Thoracic aorta (tissue), 2 donors: ENCODE results near the gene FZD10. TPM values are rescaled to one million over a fixed set of nuclear protein-coding genes. Genes with fewer than 3 reads are reported as not detected.

Source experiments
- ATAC-seq: fragments of 150-250 bp; one replicate; pipeline ENCODE4 v1.8.0; 2017; ENCODE audit warnings: low read depth; ENCODE audit not compliant: insufficient number of reproducible peaks, low FRiP score
- DNase-seq: peaks from one replicate; pipeline ENCODE4 v3.0.0-alpha.2; 2020; ENCODE audit warnings: low spot score
- H3K27ac ChIP-seq, 2 donors: fragments of 200-600 bp; sonication (generic); 1 replicate in 1 of 2; 2 replicates in 1 of 2; pipeline ENCODE4 v1.5.1; 2016; ENCODE audit warnings: mild to moderate bottlenecking in 2 of 2, moderate library complexity in 2 of 2
- H3K27me3 ChIP-seq: fragments of 200-600 bp; sonication (generic); replicated peaks from 2 replicates; pipeline ENCODE4 v1.6.0; 2016; ENCODE audit warnings: mild to moderate bottlenecking; ENCODE audit not compliant: insufficient read depth
- H3K36me3 ChIP-seq: fragments of 200-600 bp; sonication (generic); one replicate; pipeline ENCODE4 v1.5.1; 2016
- H3K4me1 ChIP-seq, 2 donors: fragments of 200-600 bp; sonication (generic); 1 replicate in 1 of 2; 2 replicates in 1 of 2; pipeline versions ENCODE4 v1.5.1 to v1.6.0; 2016; ENCODE audit warnings: low read depth in 2 of 2, mild to moderate bottlenecking in 1 of 2; ENCODE audit not compliant: control insufficient read depth in 1 of 2
- H3K4me3 ChIP-seq: fragments of 200-600 bp; sonication (generic); 2 replicates; pipeline ENCODE4 v1.5.1; 2016; ENCODE audit warnings: mild to moderate bottlenecking
- H3K9me3 ChIP-seq: fragments of 200-600 bp; sonication (generic); 2 replicates; pipeline ENCODE4 v1.5.1; 2016
- CTCF ChIP-seq: fragments of 200-600 bp; sonication (generic); IDR thresholded peaks from one replicate; pipeline ENCODE4 v1.5.1; 2019; ENCODE audit warnings: antibody characterized with exemption
- total RNA-seq, 2 donors: library from RNA; depleted of rRNA; stranded (reverse); fragments of >200 nt; gene quantifications; one replicate each; pipeline versions ENCODE4 v1.1.0 to v1.2.3, GENCODE V29; 2016

Gene FZD10
- total RNA-seq, 2 donors from 2014 or later, result 0.68 to 2.8 TPM

DNA sequence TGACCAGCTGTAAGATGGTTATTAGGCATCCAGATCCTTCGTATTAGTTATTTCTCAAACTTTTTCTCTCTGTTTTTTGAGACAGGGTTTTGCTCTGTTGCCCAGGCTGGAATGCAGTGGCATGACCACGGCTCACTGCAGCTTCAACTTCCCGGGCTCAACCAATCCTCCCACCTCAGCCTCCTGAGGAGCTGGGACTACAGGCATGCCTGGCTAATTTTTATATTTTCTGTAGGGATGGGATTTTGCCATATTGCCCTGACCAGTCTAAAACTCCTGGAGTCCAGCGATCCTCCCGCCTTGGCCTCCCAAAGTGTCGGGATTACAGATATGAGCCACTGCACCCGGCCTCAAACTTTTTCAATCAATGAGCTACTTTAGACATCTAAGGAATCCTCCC lies 33.1 kb downstream of the FZD10 start:
- Histone ChIP-seq H3K4me1 (no peaks in the 10 kb centered on the region), H3K27ac (no peak overlapping the region), H3K36me3 (no peaks in the 10 kb centered on the region), H3K9me3 (no peaks in the 10 kb centered on the region), H3K27me3 (no peaks in the 10 kb centered on the region), H3K4me3 (no peak overlapping the region)
- DNase-seq, result no peak
- no peak for TF ChIP-seq CTCF
- ATAC-seq, result no peak

DNA sequence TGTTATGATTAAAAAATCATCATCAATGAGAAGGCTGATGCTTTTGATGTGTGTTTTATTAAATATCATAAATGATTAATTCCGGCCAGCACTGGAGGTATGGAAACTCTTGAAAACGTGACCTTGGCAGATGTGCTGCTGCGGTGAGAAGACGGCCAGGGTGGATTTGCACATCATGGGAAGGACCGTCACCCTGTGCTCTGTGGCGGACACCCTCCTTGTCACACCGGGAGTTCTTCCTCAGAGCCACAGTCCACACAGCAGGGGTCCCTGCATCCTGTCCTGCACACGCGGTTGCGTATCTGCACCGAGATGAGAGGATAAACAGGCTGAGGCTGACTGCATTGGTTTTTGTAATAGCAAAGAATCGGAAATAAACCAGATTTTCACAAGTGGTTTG lies 33.5 kb downstream of the FZD10 start:
- Histone ChIP-seq H3K4me1 (no peaks in the 10 kb centered on the region), H3K27ac (no peak overlapping the region), H3K27me3 (no peaks in the 10 kb centered on the region), H3K36me3 (no peaks in the 10 kb centered on the region), H3K9me3 (no peaks in the 10 kb centered on the region), H3K4me3 (no peak overlapping the region)
- DNase-seq (no peak), ATAC-seq (no peak)
- TF ChIP-seq CTCF, result no peak

GRCh38 chr12:130196827-130197226 lies 34.6 kb downstream of the FZD10 start:
- Histone ChIP-seq H3K4me3 (no peak overlapping the region), H3K36me3 (no peaks in the 10 kb centered on the region), H3K4me1 (no peaks in the 10 kb centered on the region), H3K27me3 (no peaks in the 10 kb centered on the region), H3K9me3 (no peaks in the 10 kb centered on the region), H3K27ac (no peak overlapping the region)
- no peak for TF ChIP-seq CTCF
- ATAC-seq (no peak), DNase-seq (no peak)

- no peak for DNase-seq
- Histone ChIP-seq H3K27me3 (no peaks in the 10 kb centered on the region), H3K27ac (no peak overlapping the region), H3K36me3 (no peaks in the 10 kb centered on the region), H3K9me3 (no peaks in the 10 kb centered on the region), H3K4me3 (no peak overlapping the region), H3K4me1 (no peaks in the 10 kb centered on the region)
- no peak for TF ChIP-seq CTCF
- ATAC-seq, result no peak
These were observed 35.9 kb downstream of the FZD10 start for GRCh38 chr12:130198026-130198662.

DNA sequence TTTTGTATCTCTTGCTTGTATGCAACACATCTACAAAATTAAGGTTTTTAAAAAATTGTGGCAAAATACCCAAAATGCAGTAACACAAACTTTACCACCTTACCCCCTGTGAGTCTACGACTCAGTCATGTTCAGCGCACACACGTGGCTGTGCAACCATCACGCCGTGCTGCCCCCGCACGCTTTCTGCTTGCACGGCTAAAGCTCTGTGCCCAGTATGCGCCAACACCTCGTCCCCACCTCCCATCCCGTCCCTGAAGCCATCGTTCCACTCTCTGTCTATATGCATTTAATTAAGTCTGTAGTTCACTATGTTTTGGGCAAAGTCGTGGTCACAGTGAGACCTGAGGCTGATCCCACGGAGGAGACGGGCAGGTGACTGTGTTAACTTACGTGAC lies 36.4 kb downstream of the FZD10 start:
- no peaks in the 10 kb centered on the region for H3K27me3 ChIP-seq

More for the DNA sequence above, 36.4 kb downstream of the FZD10 start:
- Histone ChIP-seq H3K4me3 (no peak overlapping the region), H3K9me3 (no peaks in the 10 kb centered on the region), H3K36me3 (no peaks in the 10 kb centered on the region), H3K27ac (no peak overlapping the region), H3K4me1 (no peaks in the 10 kb centered on the region)
- ATAC-seq (no peak), DNase-seq (no peak)
- TF ChIP-seq CTCF, result no peak
